GM21576 (cell line): ENCODE results near the gene FAM3A.
"Not testable (repeated sequence)": the region's sequence is repeated elsewhere in the genome, so short reads cannot be mapped to it uniquely, and the experiment has no call there.

Source experiments
- ATAC-seq: cut with Tn5 transposase; IDR thresholded peaks from one replicate; pipeline ENCODE4 v1.9.1; 2021; ENCODE audit warnings: mild to moderate bottlenecking, moderate library complexity; ENCODE audit not compliant: unreplicated experiment

Gene FAM3A, protein sequence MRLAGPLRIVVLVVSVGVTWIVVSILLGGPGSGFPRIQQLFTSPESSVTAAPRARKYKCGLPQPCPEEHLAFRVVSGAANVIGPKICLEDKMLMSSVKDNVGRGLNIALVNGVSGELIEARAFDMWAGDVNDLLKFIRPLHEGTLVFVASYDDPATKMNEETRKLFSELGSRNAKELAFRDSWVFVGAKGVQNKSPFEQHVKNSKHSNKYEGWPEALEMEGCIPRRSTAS

DNA sequence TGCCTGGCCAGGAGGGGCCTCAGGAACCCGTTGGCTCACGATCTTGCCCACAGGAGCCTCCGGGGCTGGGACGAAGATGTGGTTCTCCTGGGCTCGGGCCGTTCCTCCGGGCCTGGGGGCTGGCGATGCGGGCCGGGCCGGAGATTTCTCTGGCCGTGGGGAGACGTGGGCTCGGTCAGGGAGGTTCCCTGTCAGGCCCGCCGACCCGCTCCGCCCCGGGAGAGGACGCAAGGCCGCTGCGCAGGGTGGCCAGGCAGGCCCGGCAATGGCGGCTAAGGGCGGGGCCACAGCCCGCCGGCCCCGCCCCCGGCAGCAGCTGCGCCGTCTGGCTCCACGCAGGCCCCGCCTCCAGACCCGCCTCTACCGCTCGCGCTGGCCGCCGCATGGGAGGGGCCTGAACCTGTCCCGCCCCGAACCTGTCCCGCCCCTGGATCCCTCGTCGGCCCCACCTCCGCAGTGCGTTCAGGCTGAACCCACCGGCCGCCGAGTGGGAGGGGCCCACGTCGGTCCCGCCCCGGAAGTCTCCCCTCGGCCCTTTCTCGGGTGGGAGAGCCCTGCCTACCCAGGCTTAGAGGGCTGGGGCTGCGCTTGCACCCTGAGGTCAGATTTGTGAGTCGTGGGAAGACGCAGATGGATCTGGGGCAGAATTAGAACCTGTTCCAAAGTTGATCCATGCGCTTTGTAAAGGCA lies at the start of gene FAM3A:
Gene FAM3A (minus strand): TSS at position 267 of the 690 bp plus-strand sequence. CDS start 460 bp downstream, outside the sequence.
- ATAC-seq = peak; percentile 82

DNA sequence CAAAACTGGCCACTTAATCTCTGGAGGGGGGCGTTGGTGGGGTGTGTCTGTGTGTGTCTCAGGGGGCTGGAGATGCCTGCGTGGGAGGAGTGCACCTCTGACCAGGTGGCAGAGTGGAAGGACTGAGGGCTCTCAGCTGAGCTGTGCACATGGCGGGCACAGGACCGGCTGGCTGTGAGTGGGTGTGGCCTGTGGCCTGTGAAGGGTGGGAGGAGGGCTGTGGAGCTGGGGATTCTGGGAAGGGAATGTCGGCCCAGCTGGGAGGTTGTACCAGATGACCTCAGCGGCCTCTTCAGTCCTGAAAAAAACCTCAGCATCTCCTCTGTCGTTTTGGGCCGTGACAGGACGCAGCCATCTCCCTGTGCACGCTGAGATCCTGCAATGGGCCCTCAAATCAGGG lies 46.3 kb upstream of the FAM3A start:
- not testable (repeated sequence) for ATAC-seq

DNA sequence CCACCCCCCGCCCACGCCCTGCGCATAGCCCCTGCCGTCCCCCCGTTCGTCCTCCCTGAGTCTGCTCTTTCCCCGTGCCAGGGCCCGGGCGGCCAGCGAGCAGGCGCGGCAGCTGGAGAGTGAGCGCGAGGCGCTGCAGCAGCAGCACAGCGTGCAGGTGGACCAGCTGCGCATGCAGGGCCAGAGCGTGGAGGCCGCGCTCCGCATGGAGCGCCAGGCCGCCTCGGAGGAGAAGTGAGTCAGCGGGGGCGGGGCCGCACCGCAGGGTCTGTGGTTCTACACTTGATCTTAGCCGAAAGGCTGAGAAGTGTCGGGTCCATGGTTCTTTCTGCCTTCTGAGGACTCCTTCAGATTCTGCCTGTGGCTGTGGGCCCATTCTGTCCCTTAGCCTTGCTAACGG lies 44.3 kb upstream of the FAM3A start:
- ATAC-seq = not testable (repeated sequence)

DNA sequence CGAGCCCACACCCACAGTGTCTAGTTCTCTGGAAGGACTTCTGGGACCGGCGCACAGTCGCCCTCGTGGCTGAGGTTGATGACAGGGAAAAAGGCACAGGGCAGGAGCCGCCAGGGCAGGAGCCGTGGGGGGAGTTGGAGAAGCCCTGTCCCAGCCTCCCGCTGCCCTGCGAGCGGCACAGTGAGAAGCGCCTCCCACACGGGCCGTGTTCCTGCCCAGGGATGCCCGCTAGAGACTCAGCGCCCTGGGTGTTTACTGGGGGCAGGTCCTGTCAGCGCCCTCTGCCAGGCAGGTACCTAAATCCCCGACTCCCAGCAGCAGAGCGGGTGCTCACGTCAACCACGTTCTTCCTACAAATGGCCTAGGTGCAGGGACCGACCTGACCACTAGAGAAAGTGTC lies 42.9 kb upstream of the FAM3A start:
- ATAC-seq = not testable (repeated sequence)

DNA sequence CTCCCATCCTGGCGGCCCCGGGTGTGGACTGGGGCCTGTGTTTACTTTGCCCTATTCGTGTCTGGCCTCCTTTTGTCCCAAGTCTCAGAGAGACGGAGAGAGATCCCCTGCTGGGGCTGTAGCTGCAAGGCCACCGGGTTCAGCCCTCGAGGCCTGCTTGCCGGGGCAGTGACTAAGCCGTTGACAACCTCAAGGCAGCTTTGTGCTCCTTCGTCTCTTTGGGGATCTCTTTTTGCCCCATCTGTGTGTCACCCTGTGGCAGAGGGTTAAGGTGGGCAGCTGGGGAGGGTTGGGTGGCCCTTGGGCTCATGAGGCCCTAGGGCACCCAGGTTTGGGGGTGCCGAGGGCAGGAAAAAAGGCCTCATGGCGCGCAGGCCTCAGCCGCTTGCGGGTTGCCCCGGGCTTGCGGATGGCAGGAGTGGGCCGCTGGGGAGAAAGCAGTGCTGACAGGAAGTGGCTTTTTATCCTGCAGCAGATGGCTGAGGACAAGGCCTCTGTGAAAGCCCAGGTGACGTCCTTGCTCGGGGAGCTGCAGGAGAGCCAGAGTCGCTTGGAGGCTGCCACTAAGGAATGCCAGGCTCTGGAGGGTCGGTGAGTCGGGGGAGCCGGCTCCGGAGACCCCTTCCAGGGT lies 42.1 kb upstream of the FAM3A start:
- not testable (repeated sequence) for ATAC-seq

DNA sequence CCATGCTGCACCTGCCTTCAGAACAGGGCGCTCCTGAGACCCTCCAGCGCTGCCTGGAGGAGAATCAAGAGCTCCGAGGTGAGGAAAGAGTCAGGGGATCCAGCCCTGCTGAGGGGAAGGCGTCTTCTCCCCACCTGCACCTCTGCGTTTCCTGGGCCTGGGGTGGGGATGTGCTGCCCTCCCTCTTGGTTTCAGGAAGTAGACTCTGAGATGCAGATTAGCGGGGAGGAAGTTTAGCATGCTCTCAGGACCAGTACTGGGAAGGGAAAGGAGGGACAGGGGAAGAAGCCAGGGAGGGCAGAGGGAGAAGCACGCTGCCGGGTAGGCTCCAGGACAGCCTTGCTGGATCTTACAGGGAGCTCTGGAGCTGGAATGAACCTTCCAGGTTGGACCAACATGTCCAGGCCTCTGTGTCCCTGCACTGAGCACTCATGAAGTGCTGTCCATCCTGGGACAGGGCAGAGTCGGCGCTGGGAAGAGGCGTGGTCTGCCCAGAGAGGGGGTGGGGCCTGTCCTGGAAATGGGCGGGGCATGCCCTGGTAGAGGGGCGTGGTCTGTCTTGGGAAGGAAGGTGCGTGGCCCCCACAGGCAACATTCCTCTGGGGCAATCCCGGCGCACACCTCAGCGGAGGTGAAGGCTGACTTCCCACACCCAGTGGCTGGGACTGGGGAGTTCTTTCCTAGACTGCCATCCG lies 36.2 kb upstream of the FAM3A start:
- ATAC-seq = not testable (repeated sequence)

DNA sequence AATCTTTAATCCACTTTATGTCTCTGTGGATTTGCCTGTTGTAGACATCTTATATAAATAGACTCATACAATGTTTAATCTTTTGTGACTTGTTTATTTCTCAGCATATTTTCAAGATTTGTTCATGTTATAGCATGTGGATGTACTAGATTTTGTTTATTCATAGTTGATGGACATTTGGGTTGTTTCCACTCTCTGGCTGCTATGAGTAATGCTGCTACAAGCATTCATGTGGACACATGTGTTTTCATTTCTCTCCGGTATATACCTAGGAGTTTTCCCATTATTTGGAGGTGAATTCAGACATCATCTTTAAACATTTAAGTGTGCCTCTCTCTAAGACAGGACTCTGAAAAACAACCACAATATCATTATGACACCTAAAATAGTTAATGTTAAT lies 33.7 kb upstream of the FAM3A start:
- ATAC-seq = no peak

DNA sequence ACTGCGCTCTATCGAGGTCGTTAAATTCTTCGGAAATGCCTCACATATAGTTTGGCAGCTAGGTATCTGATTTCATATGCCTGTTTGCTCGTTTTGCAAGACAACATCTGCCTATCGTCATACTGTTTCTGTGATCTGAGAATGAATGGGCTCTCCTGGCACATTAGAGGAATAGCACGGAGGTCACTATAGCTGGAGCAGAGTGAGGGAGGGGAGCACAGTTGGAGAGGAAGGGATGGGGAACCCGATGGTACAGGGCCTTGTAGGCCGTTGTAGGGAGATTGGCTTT lies 31.9 kb upstream of the FAM3A start:
- no peak for ATAC-seq

DNA sequence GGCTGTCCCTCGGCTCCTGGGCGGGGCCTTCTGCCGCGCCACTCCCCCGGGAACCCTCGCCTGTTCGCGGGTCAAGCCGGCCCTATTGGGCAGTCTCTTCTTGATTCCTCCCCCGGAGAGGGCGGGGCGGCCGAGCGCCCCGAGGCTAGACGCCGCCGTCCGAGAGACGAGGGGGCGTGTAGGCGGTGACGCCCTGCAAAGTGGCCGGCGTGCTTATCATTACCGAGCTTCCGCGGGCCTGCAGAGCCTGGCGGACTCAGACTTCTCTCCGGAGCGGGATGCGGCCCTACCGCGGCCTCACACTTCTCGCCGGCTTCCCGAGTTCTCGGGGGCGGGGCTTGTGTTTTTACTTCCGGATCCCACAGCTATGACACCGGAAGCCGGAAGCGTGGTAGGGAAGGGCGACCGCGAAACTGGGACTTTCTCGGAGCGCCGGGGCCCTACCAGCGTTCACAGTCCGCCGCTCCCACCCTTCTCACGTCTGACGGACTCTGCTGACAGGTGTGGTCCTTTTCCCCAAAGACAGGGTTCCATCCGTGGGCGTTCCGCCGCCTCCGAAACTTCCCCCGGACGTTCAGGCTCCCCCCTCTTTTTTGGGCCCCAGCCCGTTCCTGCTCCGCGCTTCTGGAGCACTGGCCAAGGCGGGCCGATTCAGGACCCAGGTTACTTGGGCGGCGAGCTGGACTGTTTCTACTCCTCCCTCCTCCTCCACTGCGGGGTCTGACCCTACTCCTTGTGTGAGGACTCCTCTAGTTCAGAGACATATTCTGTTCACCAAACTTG lies 31.4 kb upstream of the FAM3A start, which contains the start of gene IKBKG:
Gene IKBKG (plus strand): TSS at position 376 of the 783 bp plus-strand sequence. CDS start 4,383 bp downstream, outside the sequence.
- ATAC-seq = peak; percentile 77

DNA sequence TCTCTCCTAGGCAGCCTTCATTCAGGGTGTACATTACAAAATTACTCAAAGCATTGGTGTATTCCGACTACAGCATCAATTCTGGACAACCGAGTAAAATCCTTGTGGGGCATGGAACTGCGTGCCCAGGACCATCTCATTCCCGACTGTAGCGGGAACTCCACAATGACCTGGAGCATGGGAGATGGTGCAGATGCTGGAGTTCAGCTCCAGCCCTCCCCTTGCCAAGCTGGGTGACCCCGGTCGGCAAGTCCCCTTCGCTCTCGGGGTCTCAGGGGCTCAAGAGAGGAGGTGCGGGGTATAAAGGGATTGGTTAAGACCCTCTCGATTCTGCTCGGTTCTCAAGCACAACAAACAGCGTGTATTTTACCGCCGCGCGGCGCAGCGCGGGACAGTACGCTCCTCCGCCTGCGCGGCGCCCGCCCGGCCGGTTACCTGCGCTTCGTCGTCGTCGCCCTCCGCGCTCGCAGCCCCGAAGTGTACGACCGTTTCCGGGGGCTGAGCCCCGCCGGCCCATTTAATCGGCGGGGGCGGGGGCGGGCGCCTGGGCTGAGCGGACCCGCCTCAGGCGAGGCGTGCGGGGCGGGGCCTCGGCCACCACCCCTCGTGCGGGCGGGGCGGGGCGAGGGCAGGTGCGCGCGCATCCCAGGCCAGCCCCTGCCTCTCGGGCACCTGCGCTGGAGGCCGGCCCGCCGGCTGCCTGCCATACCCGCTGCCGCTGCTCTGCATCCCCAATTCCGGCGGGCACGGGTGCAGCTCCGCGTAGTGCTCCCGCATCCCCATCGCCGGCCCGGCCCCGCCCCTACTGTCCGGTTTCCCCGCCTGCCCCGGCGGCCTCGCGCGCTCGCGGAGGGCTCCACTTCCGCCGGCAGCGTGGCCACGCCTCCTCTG lies 30.6 kb upstream of the FAM3A start, which contains the start of gene G6PD:
Gene G6PD (minus strand): TSS at position 493 of the 891 bp plus-strand sequence. CDS start 691 bp downstream, outside the sequence.
- ATAC-seq = peak; percentile 42

DNA sequence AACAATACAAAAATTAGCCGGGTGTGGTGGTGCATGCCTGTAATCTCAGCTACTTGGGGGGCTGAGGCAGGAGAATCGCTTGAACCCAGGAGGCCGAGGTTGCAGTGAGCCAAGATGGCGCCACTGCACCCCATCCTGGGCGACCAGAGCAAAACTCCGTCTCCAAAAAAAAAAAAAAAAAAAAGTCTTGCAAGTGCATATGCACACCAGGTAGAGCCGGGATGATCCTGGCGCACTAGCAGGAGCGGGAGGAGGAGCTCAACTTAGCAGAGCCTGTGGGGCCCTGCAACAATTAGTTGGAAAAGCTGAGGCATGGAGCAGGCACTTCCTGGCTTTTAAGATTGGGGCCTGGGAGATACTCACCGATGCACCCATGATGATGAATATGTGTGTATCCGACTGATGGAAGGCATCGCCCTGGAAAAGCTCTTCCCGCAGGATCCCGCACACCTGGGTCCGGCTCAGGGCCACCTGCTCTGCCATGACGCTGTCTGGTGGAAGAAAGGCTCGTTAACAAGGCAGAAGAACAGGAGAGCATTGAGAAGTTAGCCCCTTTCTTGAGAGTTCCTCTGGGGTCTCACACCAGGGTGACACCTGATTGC lies 29.7 kb upstream of the FAM3A start:
- ATAC-seq = no peak

DNA sequence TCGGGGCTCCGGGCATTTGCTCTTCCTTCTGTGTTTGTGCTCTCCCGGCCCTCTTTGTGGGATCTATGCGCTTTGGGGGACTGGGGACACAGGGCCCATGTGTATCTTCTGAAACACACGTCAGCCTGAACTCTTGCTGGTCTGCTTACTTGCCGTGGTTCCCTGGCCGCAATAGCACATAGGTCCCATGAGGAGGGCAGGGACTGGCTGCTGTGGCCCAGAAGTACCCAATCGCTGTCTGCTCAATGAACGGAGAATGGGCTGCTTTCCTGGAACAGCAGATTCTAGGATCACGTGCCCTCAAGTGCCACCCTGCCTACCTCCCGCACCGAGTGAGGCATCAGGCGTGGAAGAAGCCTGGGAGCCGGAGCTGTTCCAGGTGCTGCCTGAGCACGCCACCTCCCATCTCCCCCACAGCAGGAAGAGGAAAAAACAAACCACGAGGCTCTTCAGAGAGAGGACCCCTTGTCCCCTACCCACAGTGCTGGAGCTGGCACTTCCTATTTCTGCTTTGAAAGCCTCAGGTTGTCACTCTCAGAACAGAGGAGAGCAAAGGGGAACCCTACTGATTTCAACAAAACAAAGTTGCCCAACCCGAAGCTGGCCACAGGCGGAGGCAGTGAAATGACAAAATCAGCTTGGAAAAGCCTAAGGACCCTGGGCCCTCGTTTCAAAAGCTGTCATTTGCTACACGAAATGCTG lies 26.8 kb upstream of the FAM3A start:
- ATAC-seq = no peak

DNA sequence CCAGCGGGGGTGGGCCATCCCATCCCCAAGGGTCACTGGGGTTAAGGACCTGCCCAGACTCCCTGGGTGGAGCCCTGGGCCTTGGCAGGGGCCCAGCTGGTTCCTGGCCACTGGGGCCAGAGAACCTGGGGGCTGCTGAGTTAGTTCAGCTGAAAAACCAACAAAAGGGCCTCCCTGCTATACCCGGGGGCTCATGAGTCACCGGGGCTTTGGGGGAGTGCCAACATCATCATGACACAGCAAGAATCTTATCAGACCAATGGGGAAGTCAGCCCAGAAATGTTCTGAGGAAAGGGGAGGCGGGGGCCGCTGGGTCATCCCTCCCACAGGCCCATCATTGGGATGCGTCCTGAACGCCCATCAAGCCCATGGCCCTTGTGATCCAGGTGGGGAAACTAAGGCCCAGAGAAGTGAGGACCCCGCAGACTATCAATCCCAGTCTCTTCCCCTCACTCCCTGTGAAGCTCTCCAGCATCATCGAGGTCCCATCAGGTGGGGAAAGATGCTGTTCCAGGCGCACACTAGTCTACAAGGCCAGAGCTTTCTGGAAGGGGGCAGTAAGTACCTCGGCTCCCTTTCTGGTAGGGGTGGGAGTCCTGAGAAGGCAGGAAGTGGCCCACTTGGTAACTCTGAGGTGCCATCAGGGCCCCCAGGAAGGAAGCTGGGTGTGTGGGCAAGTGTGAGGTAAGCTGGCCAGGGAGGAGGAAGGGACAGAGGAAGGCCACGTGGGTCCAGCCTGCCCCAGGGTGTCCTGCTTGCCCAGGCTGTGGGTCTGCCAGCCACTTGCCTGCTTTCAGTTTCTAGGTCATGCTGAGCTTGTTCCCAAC lies 26.1 kb upstream of the FAM3A start:
- no peak for ATAC-seq

DNA sequence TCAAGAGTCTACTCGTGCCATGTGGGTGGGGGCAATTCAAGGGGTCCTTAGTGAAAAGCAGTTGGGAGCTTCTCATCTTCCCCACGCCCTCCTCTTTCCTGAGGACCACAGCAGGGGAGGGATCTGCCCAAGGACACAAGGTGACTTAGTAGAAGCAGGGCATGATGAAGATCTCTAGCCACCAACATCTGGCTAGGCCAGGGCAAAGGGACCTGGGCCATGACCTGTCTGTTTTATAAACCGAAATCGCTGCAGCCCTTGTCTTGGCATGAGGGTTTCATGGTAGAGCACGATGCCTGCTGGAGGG lies 25.5 kb upstream of the FAM3A start:
- ATAC-seq = no peak

DNA sequence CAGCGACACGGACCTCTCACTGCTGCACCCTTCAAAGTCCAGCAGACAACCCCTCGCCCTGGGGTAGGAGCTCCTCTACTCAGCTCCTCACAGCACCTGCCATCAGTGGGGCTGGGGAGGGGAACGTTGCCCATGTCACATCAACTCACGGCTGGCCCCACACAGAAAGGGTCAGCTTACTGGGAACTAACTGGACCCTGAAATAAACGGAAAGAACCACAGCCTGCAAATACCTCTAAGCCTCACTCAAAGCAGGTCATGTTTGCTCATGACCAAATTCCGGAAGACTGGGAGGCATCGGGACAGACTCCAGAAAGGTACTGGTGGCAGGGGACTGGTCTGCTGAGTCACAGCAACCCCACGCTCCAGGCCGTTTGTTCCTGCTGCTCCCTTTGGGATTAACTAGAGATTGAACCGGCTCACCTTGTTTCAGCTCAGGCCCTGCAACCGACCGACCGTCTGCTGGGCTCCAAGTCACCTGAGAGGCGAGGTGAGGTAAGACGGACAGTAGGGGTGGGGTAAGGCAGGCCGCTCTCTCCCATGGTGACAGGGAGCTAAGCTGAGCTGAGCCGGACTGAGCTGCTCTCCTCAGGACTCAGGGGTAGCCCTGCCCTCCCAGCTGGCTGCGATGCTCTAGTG lies 25.0 kb upstream of the FAM3A start:
- ATAC-seq = no peak

DNA sequence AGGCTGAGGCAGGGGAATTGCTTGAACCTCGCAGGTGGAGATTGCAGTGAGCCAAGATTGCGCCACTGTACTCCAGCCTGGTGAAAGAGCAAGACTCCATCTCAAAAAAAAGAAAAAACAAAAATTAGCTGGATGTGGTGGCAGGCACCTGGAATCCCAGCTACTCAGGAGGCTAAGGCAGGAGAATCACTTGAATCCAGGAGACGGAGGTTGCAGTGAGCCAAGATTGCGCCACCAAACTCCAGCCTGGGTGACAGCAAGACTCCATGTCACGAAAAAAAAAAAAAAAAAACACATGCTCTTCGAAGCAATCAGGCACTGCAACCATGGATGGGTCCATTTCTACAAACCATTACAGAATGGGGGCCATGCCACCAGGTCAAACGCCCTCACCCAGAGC lies 24.3 kb upstream of the FAM3A start:
- ATAC-seq = not testable (repeated sequence)

DNA sequence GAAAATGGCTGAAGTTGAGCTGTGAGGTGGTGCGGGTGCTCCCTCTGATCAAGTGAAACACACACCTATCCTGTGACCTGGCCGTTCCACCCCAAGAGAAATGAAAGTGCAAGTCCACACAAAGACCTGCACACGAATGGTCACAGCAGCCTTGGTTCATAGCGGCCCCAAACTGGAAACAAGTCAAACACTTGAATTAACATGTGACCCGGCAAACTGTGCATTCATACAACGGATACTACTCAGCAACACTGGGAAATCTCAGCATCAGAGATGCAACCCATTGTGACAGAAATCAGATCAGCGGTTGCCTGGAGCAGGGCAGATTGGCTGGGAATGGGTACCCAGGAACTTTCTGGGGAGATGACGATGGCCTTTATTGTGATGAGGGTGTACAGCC lies 23.0 kb upstream of the FAM3A start:
- ATAC-seq = no peak

DNA sequence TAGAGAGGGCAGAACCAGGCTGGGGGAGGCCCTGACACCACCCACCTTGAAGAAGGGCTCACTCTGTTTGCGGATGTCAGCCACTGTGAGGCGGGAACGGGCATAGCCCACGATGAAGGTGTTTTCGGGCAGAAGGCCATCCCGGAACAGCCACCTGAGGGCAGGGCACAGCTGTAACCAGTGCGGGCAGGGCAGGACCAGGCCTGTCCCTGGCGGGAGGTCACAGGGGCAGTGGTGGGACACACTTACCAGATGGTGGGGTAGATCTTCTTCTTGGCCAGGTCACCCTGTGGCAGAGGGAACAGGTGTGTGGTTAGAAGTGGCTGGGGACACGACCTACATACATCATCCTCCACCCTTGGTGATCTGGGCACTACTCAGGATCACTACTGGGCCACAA lies 19.9 kb upstream of the FAM3A start:
- ATAC-seq = no peak
